Smooth muscle cell of bladder (primary cell): Measurements from ENCODE around the gene GNPNAT1. TPM values are rescaled to one million over a fixed set of nuclear protein-coding genes. Genes with fewer than 3 reads are reported as not detected.

Experiments
- total RNA-seq: library from RNA; depleted of rRNA; stranded (reverse); fragments of >200 nt; gene quantifications from 2 replicates; pipeline ENCODE4 v1.2.3, GENCODE V29; 2014

Gene GNPNAT1
- 18.3 and 21.6 TPM in 2 replicates for total RNA-seq

GRCh38 chr14:52791223-52792096 is at the start of gene GNPNAT1:
GNPNAT1 (minus strand) TSS chr14:52791607; CDS start chr14:52784650, 6,957 bp downstream.

GRCh38 chr14:52729925-52730708 is 61.3 kb downstream of the GNPNAT1 start, which contains the start of gene STYX:
STYX (plus strand) TSS chr14:52730166; CDS start chr14:52730475, 309 bp downstream.

Other genes with a start within 250 kb of the GNPNAT1 start
- gene TXNDC16, start 239.1 kb downstream of the GNPNAT1 start, total RNA-seq = 1.1 and 2.0 TPM in 2 replicates
- gene GPR137C, start 238.8 kb downstream of the GNPNAT1 start, total RNA-seq = 0.09 and 0.14 TPM in 2 replicates
- 44.2 and 79.0 TPM in 2 replicates for gene ERO1A, start 96.0 kb downstream of the GNPNAT1 start, total RNA-seq
- 86.5 and 100 TPM in 2 replicates for gene PSMC6, start 84.4 kb downstream of the GNPNAT1 start, total RNA-seq
- 12.4 and 13.7 TPM in 2 replicates for gene STYX, start 61.4 kb downstream of the GNPNAT1 start, total RNA-seq
- gene FERMT2, start 159.4 kb upstream of the GNPNAT1 start, total RNA-seq = 118 and 135 TPM in 2 replicates